ENCODE results near the gene HSPG2.

HSPG2 gene

DNA sequence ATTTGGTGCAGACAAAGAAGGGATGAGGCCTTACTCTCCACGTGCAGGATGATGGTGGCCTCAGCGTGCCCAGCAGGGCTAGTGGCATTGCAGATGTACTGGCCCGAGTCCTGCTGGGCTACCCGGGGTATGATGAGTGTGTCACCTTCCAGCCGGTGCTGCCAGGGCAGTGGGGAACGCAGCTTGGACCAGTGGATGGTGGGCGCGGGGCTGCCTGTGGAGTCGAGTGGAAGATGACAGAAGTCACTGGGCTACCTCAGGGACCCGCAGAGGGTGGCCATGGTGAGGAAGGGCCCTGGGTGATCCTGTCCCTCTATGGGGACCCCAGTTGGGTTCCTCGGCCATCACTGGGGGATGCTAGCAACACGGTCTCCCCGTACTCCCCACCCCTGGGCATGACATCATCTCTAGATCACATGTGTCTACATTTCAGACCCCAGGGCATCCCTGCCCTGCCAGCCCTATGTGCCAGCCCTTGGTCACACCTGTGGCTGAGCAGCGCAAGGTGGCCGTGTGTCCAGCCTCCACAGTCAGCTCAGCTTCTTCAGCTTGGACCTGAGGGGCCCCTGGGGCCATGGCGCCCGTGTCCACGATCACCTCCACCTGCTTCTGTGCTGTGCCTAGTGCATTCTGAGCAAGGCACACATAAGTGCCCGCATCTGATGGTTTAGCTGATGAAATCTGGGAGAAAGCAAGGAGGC lies 97.6 kb downstream of the HSPG2 start:
- Histone ChIP-seq H3K36me3 (ENCODE audit: insufficient read depth) (no peaks in the 10 kb centered on the region), H4K20me1 (ENCODE audit: insufficient read depth) (no peaks in the 10 kb centered on the region), H2AFZ (ENCODE audit: low read depth) (no peak overlapping the region), H3K4me3 (IDR thresholded peaks at IDR 0.05; ENCODE audit: insufficient read depth, low read depth, low read length) (no peak overlapping the region), H3K9ac (no peak overlapping the region), H3K79me2 (ENCODE audit: insufficient read depth, low read depth) (no peaks in the 10 kb centered on the region), H3K4me2 (no peak overlapping the region), H3K27me3 (ENCODE audit: insufficient read depth, low read depth) (no peaks in the 10 kb centered on the region; the same call in 1 of the 2 replicates), H3K4me1 (ENCODE audit: low read depth, poor library complexity, severe bottlenecking) (no peaks in the 10 kb centered on the region), H3K27ac (no peak overlapping the region)
- TF ChIP-seq, protein P1, sequence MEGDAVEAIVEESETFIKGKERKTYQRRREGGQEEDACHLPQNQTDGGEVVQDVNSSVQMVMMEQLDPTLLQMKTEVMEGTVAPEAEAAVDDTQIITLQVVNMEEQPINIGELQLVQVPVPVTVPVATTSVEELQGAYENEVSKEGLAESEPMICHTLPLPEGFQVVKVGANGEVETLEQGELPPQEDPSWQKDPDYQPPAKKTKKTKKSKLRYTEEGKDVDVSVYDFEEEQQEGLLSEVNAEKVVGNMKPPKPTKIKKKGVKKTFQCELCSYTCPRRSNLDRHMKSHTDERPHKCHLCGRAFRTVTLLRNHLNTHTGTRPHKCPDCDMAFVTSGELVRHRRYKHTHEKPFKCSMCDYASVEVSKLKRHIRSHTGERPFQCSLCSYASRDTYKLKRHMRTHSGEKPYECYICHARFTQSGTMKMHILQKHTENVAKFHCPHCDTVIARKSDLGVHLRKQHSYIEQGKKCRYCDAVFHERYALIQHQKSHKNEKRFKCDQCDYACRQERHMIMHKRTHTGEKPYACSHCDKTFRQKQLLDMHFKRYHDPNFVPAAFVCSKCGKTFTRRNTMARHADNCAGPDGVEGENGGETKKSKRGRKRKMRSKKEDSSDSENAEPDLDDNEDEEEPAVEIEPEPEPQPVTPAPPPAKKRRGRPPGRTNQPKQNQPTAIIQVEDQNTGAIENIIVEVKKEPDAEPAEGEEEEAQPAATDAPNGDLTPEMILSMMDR (conservative IDR thresholded peaks at IDR 0.05; ENCODE audit: low read depth, low read length), result no peak

DNA sequence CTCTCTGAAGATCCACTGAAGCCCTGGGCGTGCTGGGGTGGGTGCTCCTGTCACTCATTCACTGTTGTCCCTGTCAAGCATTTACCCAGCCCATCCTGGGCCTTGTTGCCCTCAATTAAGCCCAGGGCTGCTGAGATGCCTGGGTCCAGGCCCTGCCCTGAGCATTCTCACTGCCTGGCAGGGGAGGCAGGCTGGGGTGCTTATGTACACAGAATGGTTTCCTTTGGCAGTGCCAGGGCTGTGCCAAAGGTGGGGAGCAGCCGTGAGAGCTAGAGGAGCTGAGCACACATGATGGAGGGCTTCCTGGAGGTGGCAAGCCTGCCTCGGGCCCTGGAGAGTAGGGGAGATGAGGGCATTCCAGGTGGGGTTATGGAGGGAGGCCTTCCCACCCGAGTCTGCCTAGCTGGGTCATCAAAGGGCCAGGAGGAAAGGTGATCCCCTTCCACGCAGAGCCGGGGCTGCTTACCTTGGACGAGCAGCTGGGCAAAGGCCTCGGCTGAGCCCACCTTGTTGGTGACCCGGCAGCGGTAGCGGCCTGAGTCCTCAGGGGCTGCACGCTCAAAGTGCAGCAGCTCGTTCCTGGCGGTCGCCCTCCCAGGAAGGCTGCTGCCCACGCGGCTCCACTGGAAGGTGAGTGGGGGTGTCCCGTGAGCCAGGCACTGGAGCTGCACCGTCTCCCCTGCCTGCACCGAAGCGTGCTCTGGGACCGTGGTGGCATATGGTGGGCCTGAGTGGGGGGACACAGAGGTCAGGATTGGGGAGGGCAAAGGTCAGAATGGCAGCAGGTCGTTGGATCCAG lies 98.6 kb downstream of the HSPG2 start:
- Histone ChIP-seq H3K4me1 (ENCODE audit: low read depth, poor library complexity, severe bottlenecking) (no peaks in the 10 kb centered on the region), H3K27me3 (ENCODE audit: insufficient read depth, low read depth) (no peaks in the 10 kb centered on the region; the same call in 1 of the 2 replicates), H3K36me3 (ENCODE audit: insufficient read depth) (no peaks in the 10 kb centered on the region), H3K4me2 (no peak overlapping the region), H3K9ac (no peak overlapping the region), H3K4me3 (IDR thresholded peaks at IDR 0.05; ENCODE audit: insufficient read depth, low read depth, low read length) (no peak overlapping the region), H4K20me1 (ENCODE audit: insufficient read depth) (no peaks in the 10 kb centered on the region), H2AFZ (ENCODE audit: low read depth) (no peak overlapping the region), H3K79me2 (ENCODE audit: insufficient read depth, low read depth) (no peaks in the 10 kb centered on the region), H3K27ac (no peak overlapping the region)
- TF ChIP-seq, protein P1 (conservative IDR thresholded peaks at IDR 0.05; ENCODE audit: low read depth, low read length), result no peak

DNA sequence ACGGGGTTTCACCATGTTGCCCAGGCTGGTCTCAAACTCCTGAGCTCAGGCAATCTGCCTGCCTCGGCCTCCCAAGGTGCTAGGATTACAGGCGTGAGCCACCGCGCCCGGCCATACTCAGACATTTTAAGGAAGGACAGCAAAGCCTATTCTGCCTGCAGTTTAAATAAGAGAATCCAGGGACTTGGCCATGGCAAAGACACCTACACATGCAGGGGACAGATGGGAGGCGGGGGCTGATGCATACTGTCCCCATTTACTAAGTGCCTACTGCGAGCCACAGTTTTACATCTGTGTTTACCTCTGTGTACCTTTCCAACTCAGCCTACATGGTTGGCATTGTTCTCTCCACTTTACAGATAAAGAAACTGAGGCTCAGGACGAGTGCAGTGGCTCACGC lies 99.6 kb downstream of the HSPG2 start:
- no peaks in the 10 kb centered on the region; the same call in 1 of the 2 replicates for H3K27me3 ChIP-seq (ENCODE audit: insufficient read depth, low read depth)
- TF ChIP-seq, protein P1 (conservative IDR thresholded peaks at IDR 0.05; ENCODE audit: low read depth, low read length), result no peak
- H3K27ac ChIP-seq, result no peak overlapping the region
- H3K36me3 ChIP-seq (ENCODE audit: insufficient read depth), result no peaks in the 10 kb centered on the region
- no peaks in the 10 kb centered on the region for H3K4me1 ChIP-seq (ENCODE audit: low read depth, poor library complexity, severe bottlenecking)
- no peak overlapping the region for H3K4me3 ChIP-seq (IDR thresholded peaks at IDR 0.05; ENCODE audit: insufficient read depth, low read depth, low read length)
- H3K9ac ChIP-seq, result no peak overlapping the region
- no peak overlapping the region for H3K4me2 ChIP-seq
- H2AFZ ChIP-seq (ENCODE audit: low read depth), result no peak overlapping the region
- H3K79me2 ChIP-seq (ENCODE audit: insufficient read depth, low read depth), result no peaks in the 10 kb centered on the region
- no peaks in the 10 kb centered on the region for H4K20me1 ChIP-seq (ENCODE audit: insufficient read depth)

DNA sequence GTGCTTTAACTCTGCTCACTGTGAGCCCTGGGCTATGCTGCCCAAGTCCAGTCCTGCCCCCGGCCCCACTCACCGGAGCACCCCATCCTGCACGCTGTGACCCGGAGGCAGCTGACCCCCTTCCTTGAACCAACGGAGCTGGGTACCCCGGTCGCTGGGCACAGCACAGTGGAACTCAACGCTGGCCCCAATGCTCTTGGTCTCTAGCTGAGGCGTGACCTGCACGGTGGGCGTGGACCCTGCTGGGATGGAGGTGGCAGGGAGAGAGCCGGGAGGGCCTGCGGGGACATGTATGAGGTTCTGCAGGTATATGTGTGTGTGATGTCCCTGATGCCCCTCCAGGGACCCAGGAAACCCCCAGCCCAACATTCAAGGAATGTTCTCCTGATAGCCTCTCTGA lies 100.4 kb downstream of the HSPG2 start:
- Histone ChIP-seq H3K79me2 (ENCODE audit: insufficient read depth, low read depth) (no peaks in the 10 kb centered on the region), H3K4me3 (IDR thresholded peaks at IDR 0.05; ENCODE audit: insufficient read depth, low read depth, low read length) (no peak overlapping the region), H3K27me3 (ENCODE audit: insufficient read depth, low read depth) (no peaks in the 10 kb centered on the region; the same call in 1 of the 2 replicates), H4K20me1 (ENCODE audit: insufficient read depth) (no peaks in the 10 kb centered on the region), H3K4me2 (no peak overlapping the region), H3K36me3 (ENCODE audit: insufficient read depth) (no peaks in the 10 kb centered on the region), H2AFZ (ENCODE audit: low read depth) (no peak overlapping the region), H3K4me1 (ENCODE audit: low read depth, poor library complexity, severe bottlenecking) (no peaks in the 10 kb centered on the region), H3K9ac (no peak overlapping the region), H3K27ac (no peak overlapping the region)
- TF ChIP-seq, protein P1 (conservative IDR thresholded peaks at IDR 0.05; ENCODE audit: low read depth, low read length), result no peak

All from KMS-11 (cell line).